BLaER1 treated with 17β-estradiol and CSF1 and Interleukin-3, amounts not matched to agents 10 nM and 100 nM (cell line): Measurements from ENCODE around the gene NFX1.

Experiments used
- H3K27ac ChIP-seq, 11 experiments: shearing (Covaris generic); formaldehyde crosslinking; 2 replicates each; pipeline ENCODE4 v1.8.1; 2022
- H3K27me3 ChIP-seq, 11 experiments: shearing (Covaris generic); formaldehyde crosslinking; 2 replicates each; pipeline ENCODE4 v1.8.1; 2022
- H3K36me3 ChIP-seq, 11 experiments: shearing (Covaris generic); formaldehyde crosslinking; 2 replicates each; pipeline ENCODE4 v1.8.1; 2022
- H3K4me1 ChIP-seq, 10 experiments: shearing (Covaris generic); formaldehyde crosslinking; 2 replicates each; pipeline ENCODE4 v1.8.1; 2022
- H3K4me2 ChIP-seq, 11 experiments: shearing (Covaris generic); formaldehyde crosslinking; 2 replicates each; pipeline ENCODE4 v1.8.1; 2022
- H3K4me3 ChIP-seq, 10 experiments: shearing (Covaris generic); formaldehyde crosslinking; 2 replicates each; pipeline ENCODE4 v1.8.1; 2022
- H3K9ac ChIP-seq, 11 experiments: shearing (Covaris generic); formaldehyde crosslinking; 2 replicates each; pipeline ENCODE4 v1.8.1; 2022
- H3K9me3 ChIP-seq, 11 experiments: shearing (Covaris generic); formaldehyde crosslinking; replicated peaks in 1 of 11; 2 replicates each; pipeline ENCODE4 v1.8.1; 2022
- H4K20me1 ChIP-seq, 11 experiments: shearing (Covaris generic); formaldehyde crosslinking; 2 replicates each; pipeline ENCODE4 v1.8.1; 2022
- Cebpa-rat ChIP-seq, 11 experiments: shearing (Covaris generic); IDR thresholded peaks; 2 replicates each; pipeline ENCODE4 v1.8.1; 2022

NFX1 gene

GRCh38 chr9:33403941-33404787 lies 113.8 kb downstream of the NFX1 start:
- Histone ChIP-seq H3K4me2 (no peak overlapping the region), H3K36me3 (no peaks in the 10 kb centered on the region), H3K4me1 (peaks cover 0 to 17% (median 14%) of the 10 kb centered on the region in 10 experiments; a peak in 15 of 20 replicates), H4K20me1 (no peaks in the 10 kb centered on the region), H3K27ac (no peak overlapping the region), H3K9ac (0 out of 22 replicates have a peak overlapping the region, but pooled peaks of 1 of the 11 experiments have one; percentile 11), H3K9me3 (no peaks in the 10 kb centered on the region), H3K27me3 (no peaks in the 10 kb centered on the region), H3K4me3 (no peak overlapping the region)
- no peak for TF ChIP-seq Cebpa-rat (IDR thresholded peaks at IDR 0.05)

GRCh38 chr9:33404788-33405362 lies 114.6 kb downstream of the NFX1 start:
- Histone ChIP-seq H3K9ac (0 out of 22 replicates have a peak overlapping the region, but pooled peaks of 1 of the 11 experiments have one; percentile 11), H3K9me3 (no peaks in the 10 kb centered on the region), H3K27me3 (no peaks in the 10 kb centered on the region), H3K4me1 (peaks cover 0 to 17% (median 14%) of the 10 kb centered on the region in 10 experiments; a peak in 15 of 20 replicates), H3K36me3 (no peaks in the 10 kb centered on the region), H3K4me3 (no peak overlapping the region), H3K4me2 (no peak overlapping the region), H4K20me1 (no peaks in the 10 kb centered on the region), H3K27ac (no peak overlapping the region)
- TF ChIP-seq Cebpa-rat (IDR thresholded peaks at IDR 0.05) = no peak

- Histone ChIP-seq H3K9me3 (no peaks in the 10 kb centered on the region), H3K27ac (no peak overlapping the region), H3K4me3 (no peak overlapping the region), H3K4me2 (no peak overlapping the region), H3K36me3 (no peaks in the 10 kb centered on the region), H4K20me1 (no peaks in the 10 kb centered on the region), H3K27me3 (no peaks in the 10 kb centered on the region), H3K9ac (no peak overlapping the region), H3K4me1 (peaks cover 0 to 17% (median 14%) of the 10 kb centered on the region in 10 experiments; a peak in 15 of 20 replicates)
- no peak for TF ChIP-seq Cebpa-rat (IDR thresholded peaks at IDR 0.05)
These were observed 116.7 kb downstream of the NFX1 start for GRCh38 chr9:33407061-33407460.

GRCh38 chr9:33408087-33408486 lies 117.8 kb downstream of the NFX1 start:
- Histone ChIP-seq H3K27me3 (no peaks in the 10 kb centered on the region), H3K4me3 (no peak overlapping the region), H3K9ac (peak overlapping the region in 2 of 11 experiments; percentile 36 to 38; a peak in 2 of 22 replicates), H3K36me3 (no peaks in the 10 kb centered on the region), H3K9me3 (no peaks in the 10 kb centered on the region), H4K20me1 (no peaks in the 10 kb centered on the region), H3K4me2 (peak overlapping the region in 7 of 11 experiments; percentile 22 to 61 (median 48); a peak in 14 of 22 replicates), H3K27ac (no peak overlapping the region), H3K4me1 (peaks cover 0 to 13% (median 11%) of the 10 kb centered on the region in 10 experiments; a peak in 15 of 20 replicates)
- no peak for TF ChIP-seq Cebpa-rat (IDR thresholded peaks at IDR 0.05)

GRCh38 chr9:33414268-33414667 lies 124.0 kb downstream of the NFX1 start:
- Histone ChIP-seq H3K4me1 (peaks cover 0 to 14% (median 3%) of the 10 kb centered on the region in 10 experiments; a peak in 7 of 20 replicates), H3K4me2 (no peak overlapping the region), H3K27ac (no peak overlapping the region), H3K9ac (no peak overlapping the region), H3K27me3 (no peaks in the 10 kb centered on the region), H3K36me3 (no peaks in the 10 kb centered on the region), H3K4me3 (no peak overlapping the region), H3K9me3 (no peaks in the 10 kb centered on the region), H4K20me1 (no peaks in the 10 kb centered on the region)
- no peak for TF ChIP-seq Cebpa-rat (IDR thresholded peaks at IDR 0.05)

GRCh38 chr9:33414889-33415500 lies 124.7 kb downstream of the NFX1 start:
- no peak for TF ChIP-seq Cebpa-rat (IDR thresholded peaks at IDR 0.05)
- Histone ChIP-seq H3K4me2 (peak overlapping the region in 3 of 11 experiments; percentile 0 to 12 (median 11); a peak in 1 of 22 replicates), H3K4me1 (peaks cover 0 to 14% (median 3%) of the 10 kb centered on the region in 10 experiments; a peak in 7 of 20 replicates), H4K20me1 (no peaks in the 10 kb centered on the region), H3K9ac (no peak overlapping the region), H3K9me3 (no peaks in the 10 kb centered on the region), H3K27ac (no peak overlapping the region), H3K36me3 (no peaks in the 10 kb centered on the region), H3K4me3 (no peak overlapping the region), H3K27me3 (no peaks in the 10 kb centered on the region)

- no peak for TF ChIP-seq Cebpa-rat (IDR thresholded peaks at IDR 0.05)
- no peaks in the 10 kb centered on the region for H3K36me3 ChIP-seq
- H3K4me2 ChIP-seq = peak overlapping the region in 3 of 11 experiments; percentile 0 to 12 (median 11); a peak in 1 of 22 replicates
- peaks cover 0 to 14% (median 3%) of the 10 kb centered on the region in 10 experiments; a peak in 7 of 20 replicates for H3K4me1 ChIP-seq
- no peak overlapping the region for H3K27ac ChIP-seq
- H3K27me3 ChIP-seq = no peaks in the 10 kb centered on the region
- H3K9me3 ChIP-seq = no peaks in the 10 kb centered on the region
- H3K9ac ChIP-seq = no peak overlapping the region
- no peak overlapping the region for H3K4me3 ChIP-seq
- no peaks in the 10 kb centered on the region for H4K20me1 ChIP-seq
These were observed 125.3 kb downstream of the NFX1 start for GRCh38 chr9:33415501-33416038.

- no peak overlapping the region for H3K4me2 ChIP-seq
- no peaks in the 10 kb centered on the region for H3K36me3 ChIP-seq
- no peak overlapping the region for H3K4me3 ChIP-seq
- no peak overlapping the region for H3K27ac ChIP-seq
- peaks cover 0 to 14% (median 3%) of the 10 kb centered on the region in 10 experiments; a peak in 7 of 20 replicates for H3K4me1 ChIP-seq
- H3K9me3 ChIP-seq = no peaks in the 10 kb centered on the region
- H3K27me3 ChIP-seq = no peaks in the 10 kb centered on the region
- no peak overlapping the region for H3K9ac ChIP-seq
- TF ChIP-seq Cebpa-rat (IDR thresholded peaks at IDR 0.05) = no peak
- H4K20me1 ChIP-seq = no peaks in the 10 kb centered on the region
These were observed 126.7 kb downstream of the NFX1 start for GRCh38 chr9:33416996-33417395.

GRCh38 chr9:33418090-33418489 lies 127.8 kb downstream of the NFX1 start:
- no peak overlapping the region for H3K4me2 ChIP-seq
- peaks cover 0 to 14% (median 3%) of the 10 kb centered on the region in 10 experiments; a peak in 7 of 20 replicates for H3K4me1 ChIP-seq
- no peak for TF ChIP-seq Cebpa-rat (IDR thresholded peaks at IDR 0.05)
- no peak overlapping the region for H3K4me3 ChIP-seq
- H4K20me1 ChIP-seq = no peaks in the 10 kb centered on the region
- H3K27me3 ChIP-seq = no peaks in the 10 kb centered on the region
- no peak overlapping the region for H3K27ac ChIP-seq
- no peaks in the 10 kb centered on the region for H3K36me3 ChIP-seq
- no peaks in the 10 kb centered on the region for H3K9me3 ChIP-seq
- no peak overlapping the region for H3K9ac ChIP-seq
